Right cardiac atrium (tissue), 5 donors: ENCODE results near the gene RNF175. TPM values are rescaled to one million over a fixed set of nuclear protein-coding genes. Genes with fewer than 3 reads are reported as not detected.

Source experiments
- ATAC-seq, 2 donors: fragments of 200-7000 bp; cut with Tn5 transposase; one replicate each; pipeline versions ENCODE4 v1.8.0 to v1.9.1; 2020; ENCODE audit warnings: moderate library complexity in 2 of 2, mild to moderate bottlenecking in 1 of 2
- DNase-seq, 3 donors: peaks; one replicate each; pipeline ENCODE4 v3.0.0-alpha.2; 2020
- H3K27ac ChIP-seq: one replicate; pipeline ENCODE4 v1.5.1; 2013; ENCODE audit warnings: mild to moderate bottlenecking, low read length, control low read depth, moderate library complexity
- H3K27me3 ChIP-seq: one replicate; pipeline ENCODE4 v1.6.1; 2013; ENCODE audit not compliant: control insufficient read depth, insufficient read depth
- H3K4me1 ChIP-seq: one replicate; pipeline ENCODE4 v1.6.1; 2013; ENCODE audit warnings: low read length; ENCODE audit not compliant: control insufficient read depth, insufficient read depth
- H3K4me3 ChIP-seq: one replicate; pipeline ENCODE4 v1.5.1; 2013; ENCODE audit warnings: low read length, control low read depth
- H3K9me3 ChIP-seq: one replicate; pipeline ENCODE4 v1.6.1; 2013; ENCODE audit warnings: low read length; ENCODE audit not compliant: control insufficient read depth
- WGBS: extraction: QIAGEN DNeasy Blood & Tissue Kit; methylation state at CpG from one replicate; pipeline ENCODE4 v1.1.7; 2013; 5-methylcytosine and 5-hydroxymethylcytosine counted together
- intact Hi-C, 4 donors: fragments of 100-400 bp; cut with DNase I; formaldehyde crosslinking; loops; one replicate each; pipeline versions ENCODE4 v1.11.0 to v1.14.0; 2022 to 2023
- polyA plus RNA-seq: library from polyadenylated mRNA; stranded (reverse); fragments of 200-250 nt; gene quantifications from one replicate; pipeline ENCODE4 v1.2.3, GENCODE V29; 2013
- total RNA-seq, 4 donors: library from RNA; stranded (reverse); fragmentation: NEBNext Ultra II Directional; extraction: Animal tissue kit (Norgen Biotek cat#: 25700); gene quantifications; one replicate each; pipeline ENCODE4 v1.2.1, GENCODE V29; 2021
- donor health status: healthy with polysubstance abuse.
- donor health status: DM: no; HTN: yes; CAD: no.
- donor health status: DM: no; HTN: no; CAD: no.
- donor health status: DM: no; HTN: yes; CAD: no; lungs with severe emphysema.
- donor health status: DM: yes; HTN: yes; CAD: no.

Gene RNF175
- total and polyA plus RNA-seq, 5 donors, result 3.3 to 10.6 (median 9.1) TPM

DNA sequence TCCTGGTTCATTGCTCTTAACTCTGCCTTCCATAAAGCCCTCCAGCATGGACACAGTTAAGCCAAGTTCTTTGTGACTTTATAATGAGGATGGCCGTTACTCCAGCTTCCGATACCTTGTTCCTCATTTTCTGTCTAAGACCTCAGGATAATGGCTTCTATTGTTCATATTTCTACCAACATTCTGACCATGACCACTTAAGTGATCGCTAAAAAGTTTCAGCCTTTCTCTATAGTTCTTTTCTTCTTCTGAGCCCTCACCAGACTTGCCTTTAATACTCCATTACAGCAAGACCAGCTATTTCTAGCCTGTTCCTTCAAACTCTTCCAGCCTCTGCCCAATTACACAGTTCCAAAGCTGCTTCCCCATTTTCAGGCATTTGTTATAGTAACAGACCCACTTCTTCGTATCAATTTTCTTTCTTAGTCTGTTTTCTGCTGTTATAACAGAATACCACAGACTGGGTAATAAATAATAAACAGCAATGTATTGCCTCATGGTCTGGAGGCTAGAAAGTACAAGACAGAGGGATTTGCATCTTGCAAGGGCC is 12.3 kb downstream of the RNF175 start:
- intact Hi-C loops, result loop anchor here in 2 of 4 donors (5.0 to 10.0 kb wide), 2 partner anchors 110 to 123 kb away; no protein-coding TSS in a partner anchor
- H3K4me3 ChIP-seq, result no peak overlapping the region
- H3K27ac ChIP-seq, result no peak overlapping the region
- no peak for ATAC-seq
- 77% methylated on average over 4 of the region's 4 CpGs for WGBS
- no peaks in the 10 kb centered on the region for H3K4me1 ChIP-seq
- DNase-seq, result no peak
- no peaks in the 10 kb centered on the region for H3K9me3 ChIP-seq
- H3K27me3 ChIP-seq, result no peaks in the 10 kb centered on the region

DNA sequence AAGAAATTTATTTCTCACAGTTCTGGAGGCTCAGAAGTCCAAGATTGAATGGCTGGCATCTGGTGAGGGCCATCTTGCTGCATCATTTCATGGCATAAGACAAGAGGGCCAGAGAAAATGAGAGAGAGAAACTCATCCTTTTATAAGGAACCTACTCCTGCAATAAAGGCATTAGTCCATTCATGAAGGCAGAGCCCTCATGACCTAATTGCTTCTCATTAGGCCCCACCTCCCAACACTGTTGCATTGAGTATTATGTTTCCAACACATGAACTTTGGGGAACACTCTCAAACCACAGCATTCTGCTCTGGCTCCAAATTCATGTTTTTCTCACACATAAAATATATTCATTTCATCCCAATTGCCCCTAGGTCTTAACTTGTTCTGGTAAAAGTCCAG is 14.2 kb downstream of the RNF175 start:
- Histone ChIP-seq H3K9me3 (no peaks in the 10 kb centered on the region), H3K27me3 (no peaks in the 10 kb centered on the region), H3K4me1 (no peaks in the 10 kb centered on the region), H3K27ac (no peak overlapping the region), H3K4me3 (no peak overlapping the region)
- intact Hi-C loops, result loop anchor here in 2 of 4 donors (5.0 to 10.0 kb wide), 2 partner anchors 108 to 121 kb away; no protein-coding TSS in a partner anchor
- ATAC-seq (no peak), DNase-seq (no peak)

DNA sequence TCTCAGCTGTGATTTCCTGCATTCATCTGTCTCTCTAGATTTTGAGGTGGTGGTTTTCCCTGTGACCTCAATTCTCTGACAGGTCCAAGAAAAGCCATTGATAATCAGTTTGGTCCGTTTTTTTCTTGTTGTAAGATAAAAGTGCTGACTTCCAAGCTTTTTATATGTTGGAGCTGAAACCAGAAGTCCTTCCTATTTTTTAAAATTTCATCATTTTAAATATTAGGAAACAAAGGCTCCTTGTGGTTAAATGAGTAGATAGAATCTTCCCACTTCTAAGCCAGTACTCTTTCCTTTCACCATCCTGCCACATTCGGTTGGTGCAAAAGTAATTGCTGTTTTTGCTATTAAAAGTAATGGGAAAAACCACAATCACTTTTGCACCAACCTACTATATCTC is 18.3 kb downstream of the RNF175 start:
- ATAC-seq (no peak), DNase-seq (no peak)
- H3K4me3 ChIP-seq, result no peak overlapping the region
- intact Hi-C loops, result loop anchor here in 1 of 4 donors (10.0 kb wide), 1 partner anchor 117 kb away; no protein-coding TSS in a partner anchor
- H3K9me3 ChIP-seq, result no peaks in the 10 kb centered on the region
- no peak overlapping the region for H3K27ac ChIP-seq
- WGBS, result 63% methylated on average over 2 of the region's 2 CpGs
- no peaks in the 10 kb centered on the region for H3K27me3 ChIP-seq
- H3K4me1 ChIP-seq, result no peaks in the 10 kb centered on the region

DNA sequence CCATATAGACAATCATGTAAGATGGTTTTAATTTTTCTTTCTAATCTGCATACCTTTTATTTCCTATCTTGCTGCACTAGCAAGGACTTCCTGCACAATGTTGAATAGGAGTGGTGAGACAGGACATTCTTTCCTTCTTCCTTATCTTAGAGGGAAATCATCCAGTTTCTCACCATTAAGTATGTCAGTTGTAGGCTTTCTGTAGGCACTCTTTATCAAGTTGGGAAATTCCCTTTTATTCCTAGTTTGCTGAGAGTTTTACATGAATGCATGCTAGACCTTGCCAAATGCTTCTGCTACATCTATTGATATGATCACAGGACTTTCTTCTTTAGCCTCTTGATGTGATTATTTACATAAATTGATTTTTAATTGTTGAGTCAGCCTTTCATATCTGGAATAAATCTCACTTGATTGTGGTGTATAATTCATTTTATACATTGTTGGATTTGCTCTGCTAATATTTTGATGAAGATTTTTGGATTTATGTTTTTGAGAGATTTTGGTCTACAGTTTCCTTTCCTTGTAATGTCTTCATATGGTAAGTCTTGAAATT is 23.8 kb downstream of the RNF175 start:
- ATAC-seq (no peak), DNase-seq (no peak)
- Histone ChIP-seq H3K27me3 (no peaks in the 10 kb centered on the region), H3K9me3 (no peaks in the 10 kb centered on the region), H3K4me1 (no peaks in the 10 kb centered on the region), H3K27ac (no peak overlapping the region), H3K4me3 (no peak overlapping the region)
- intact Hi-C loops, result no loop called here

DNA sequence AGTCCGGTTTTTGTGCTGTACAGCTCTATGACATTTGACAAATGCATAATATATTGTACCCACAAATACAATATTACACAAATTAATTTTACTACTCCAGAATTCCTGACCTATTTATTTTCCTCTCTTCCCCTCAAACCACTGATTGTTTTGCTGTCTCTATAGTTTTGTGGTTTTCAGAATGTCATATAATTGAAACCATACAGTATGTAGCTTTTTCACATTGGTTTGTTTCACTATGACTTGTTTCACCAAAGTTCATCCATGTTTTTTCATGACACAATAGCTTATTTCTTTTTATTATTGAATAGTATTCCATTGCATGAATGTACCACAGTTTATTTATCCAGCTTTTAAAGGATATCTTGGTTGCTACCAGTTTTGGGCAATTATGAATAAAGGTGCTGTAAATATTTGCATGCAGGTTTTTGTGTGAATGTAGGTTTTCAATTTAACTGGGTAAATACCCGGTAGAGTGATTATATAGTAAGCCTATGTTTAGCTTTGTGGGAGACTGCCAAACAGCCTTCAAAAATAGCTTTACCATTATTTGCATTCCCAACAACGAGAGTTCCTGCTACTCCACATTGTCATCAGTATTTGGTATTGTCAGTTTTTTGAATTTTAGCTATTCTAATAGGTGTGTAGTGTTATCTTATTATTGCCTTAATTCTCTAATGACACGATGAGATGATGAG is 25.9 kb downstream of the RNF175 start:
- Histone ChIP-seq H3K4me1 (no peaks in the 10 kb centered on the region), H3K27ac (no peak overlapping the region), H3K27me3 (no peaks in the 10 kb centered on the region), H3K9me3 (no peaks in the 10 kb centered on the region), H3K4me3 (no peak overlapping the region)
- intact Hi-C loops, result no loop called here
- DNase-seq (no peak), ATAC-seq (no peak)
- 74% methylated on average over 4 of the region's 4 CpGs for WGBS

DNA sequence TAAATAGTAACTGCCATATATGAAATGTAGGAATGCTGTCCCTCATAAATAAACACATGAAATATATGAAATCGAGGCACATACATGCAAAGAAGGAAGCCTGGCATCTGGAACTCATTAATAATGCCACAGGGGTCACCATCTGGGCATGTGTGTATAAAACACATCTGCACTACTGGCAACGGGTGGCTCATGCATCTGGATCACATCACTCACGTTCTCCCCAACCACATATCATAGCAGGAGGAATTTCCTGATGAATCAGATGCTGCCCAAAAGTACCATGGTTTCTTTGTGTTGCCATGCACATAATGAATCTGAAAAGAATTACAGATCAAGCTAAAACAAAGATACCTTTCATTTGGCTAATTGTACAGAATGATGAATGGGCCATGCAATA is 28.6 kb downstream of the RNF175 start:
- no peaks in the 10 kb centered on the region for H3K9me3 ChIP-seq
- H3K4me1 ChIP-seq, result peaks cover 2% of the 10 kb centered on the region
- 31% methylated on average over 3 of the region's 3 CpGs for WGBS
- intact Hi-C loops, result no loop called here
- H3K4me3 ChIP-seq, result no peak overlapping the region
- no peaks in the 10 kb centered on the region for H3K27me3 ChIP-seq
- H3K27ac ChIP-seq, result no peak overlapping the region
- ATAC-seq (no peak), DNase-seq (no peak)

DNA sequence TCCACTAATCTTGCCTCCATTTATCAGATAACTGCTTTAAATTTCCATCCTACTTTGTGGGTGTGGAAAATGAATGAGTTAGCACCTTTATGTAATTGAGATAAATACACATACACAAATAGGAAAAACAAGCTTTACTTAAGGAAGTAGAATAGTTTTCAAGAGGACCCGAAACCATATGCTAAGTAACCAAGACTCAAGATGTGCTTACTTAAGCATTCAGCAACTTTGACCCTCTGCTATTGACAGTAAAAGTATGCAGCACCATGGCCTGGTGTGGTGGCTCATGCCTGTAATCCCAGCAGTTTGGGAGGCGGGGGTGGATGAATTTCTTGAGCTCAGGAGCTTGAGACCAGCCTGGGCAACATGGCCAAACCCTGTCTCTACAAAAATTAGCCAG is 29.9 kb downstream of the RNF175 start:
- 83% methylated on average over 2 of the region's 2 CpGs for WGBS
- no peaks in the 10 kb centered on the region for H3K9me3 ChIP-seq
- H3K4me1 ChIP-seq, result peaks cover 2% of the 10 kb centered on the region
- no peaks in the 10 kb centered on the region for H3K27me3 ChIP-seq
- no peak overlapping the region for H3K4me3 ChIP-seq
- DNase-seq, result no peak
- no peak overlapping the region for H3K27ac ChIP-seq
- intact Hi-C loops, result no loop called here
- no peak for ATAC-seq

DNA sequence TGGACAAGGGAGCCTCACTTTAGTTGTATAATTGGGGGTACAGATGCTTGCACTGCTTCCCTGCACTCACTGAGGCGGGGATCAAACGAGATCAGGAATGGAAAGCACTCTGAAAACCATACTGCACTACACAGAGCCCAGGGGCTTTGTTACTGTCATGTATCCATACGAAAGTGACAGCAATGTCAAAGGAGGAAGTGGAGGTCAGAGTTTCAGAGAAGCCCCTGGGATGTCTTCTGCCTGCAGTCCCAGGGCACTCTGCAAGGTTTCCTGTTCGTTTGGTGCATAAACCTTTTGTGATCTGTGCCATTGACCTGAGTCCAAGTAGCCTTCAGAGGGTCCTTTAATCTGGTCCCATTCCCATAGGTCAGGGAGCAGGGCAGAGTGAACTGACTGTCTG is 31.2 kb downstream of the RNF175 start:
- 64% methylated on average over 4 of the region's 4 CpGs for WGBS
- Histone ChIP-seq H3K27me3 (no peaks in the 10 kb centered on the region), H3K4me3 (no peak overlapping the region), H3K27ac (no peak overlapping the region), H3K4me1 (peaks cover 2% of the 10 kb centered on the region), H3K9me3 (no peaks in the 10 kb centered on the region)
- DNase-seq, result no peak
- ATAC-seq, result no peak
- intact Hi-C loops, result no loop called here

DNA sequence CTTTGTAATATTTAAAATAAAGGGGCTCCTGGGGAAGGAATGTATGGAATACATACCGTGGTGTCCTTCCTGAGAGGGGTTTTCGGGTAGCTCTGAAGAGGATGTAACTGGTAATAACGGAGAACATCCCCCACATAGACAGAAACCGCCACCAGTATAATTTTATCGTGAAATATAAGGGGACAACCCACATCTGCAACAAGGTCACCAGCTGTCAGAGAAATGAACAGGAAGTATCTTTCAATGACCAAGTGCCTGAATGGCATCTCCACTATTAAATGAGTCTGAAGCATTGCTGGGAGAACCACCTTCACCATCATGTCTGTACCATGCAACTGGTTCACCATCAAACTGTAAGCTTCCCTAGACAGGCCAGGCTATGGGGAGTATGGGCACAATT is 31.7 kb downstream of the RNF175 start:
- Histone ChIP-seq H3K4me3 (no peak overlapping the region), H3K27ac (no peak overlapping the region), H3K4me1 (peaks cover 2% of the 10 kb centered on the region), H3K9me3 (no peaks in the 10 kb centered on the region), H3K27me3 (no peaks in the 10 kb centered on the region)
- DNase-seq, result no peak
- ATAC-seq, result no peak
- intact Hi-C loops, result no loop called here
- WGBS, result 85% methylated on average over 5 of the region's 5 CpGs

DNA sequence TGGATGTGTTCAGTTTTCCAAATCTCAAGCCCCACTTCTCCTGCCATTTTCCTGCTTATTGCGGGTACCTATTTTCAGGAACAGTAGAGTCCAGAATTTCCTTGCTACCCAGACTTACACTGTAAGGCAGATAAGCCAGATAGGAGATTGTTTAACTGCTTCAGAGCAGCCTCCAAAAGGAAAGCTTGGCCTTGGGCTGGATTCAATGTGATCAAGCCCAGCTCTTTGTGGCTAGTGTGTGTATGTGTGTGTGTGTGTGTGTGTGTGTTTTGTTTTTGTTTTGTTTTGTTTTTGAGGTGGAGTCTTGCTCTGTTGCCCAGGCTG is 34.0 kb downstream of the RNF175 start:
- Histone ChIP-seq H3K27me3 (no peaks in the 10 kb centered on the region), H3K4me1 (peaks cover 2% of the 10 kb centered on the region), H3K9me3 (no peaks in the 10 kb centered on the region), H3K4me3 (no peak overlapping the region), H3K27ac (no peak overlapping the region)
- no peak for DNase-seq
- no peak for ATAC-seq
- WGBS, result 89% methylated on average over 1 of the region's 1 CpG
- intact Hi-C loops, result no loop called here

DNA sequence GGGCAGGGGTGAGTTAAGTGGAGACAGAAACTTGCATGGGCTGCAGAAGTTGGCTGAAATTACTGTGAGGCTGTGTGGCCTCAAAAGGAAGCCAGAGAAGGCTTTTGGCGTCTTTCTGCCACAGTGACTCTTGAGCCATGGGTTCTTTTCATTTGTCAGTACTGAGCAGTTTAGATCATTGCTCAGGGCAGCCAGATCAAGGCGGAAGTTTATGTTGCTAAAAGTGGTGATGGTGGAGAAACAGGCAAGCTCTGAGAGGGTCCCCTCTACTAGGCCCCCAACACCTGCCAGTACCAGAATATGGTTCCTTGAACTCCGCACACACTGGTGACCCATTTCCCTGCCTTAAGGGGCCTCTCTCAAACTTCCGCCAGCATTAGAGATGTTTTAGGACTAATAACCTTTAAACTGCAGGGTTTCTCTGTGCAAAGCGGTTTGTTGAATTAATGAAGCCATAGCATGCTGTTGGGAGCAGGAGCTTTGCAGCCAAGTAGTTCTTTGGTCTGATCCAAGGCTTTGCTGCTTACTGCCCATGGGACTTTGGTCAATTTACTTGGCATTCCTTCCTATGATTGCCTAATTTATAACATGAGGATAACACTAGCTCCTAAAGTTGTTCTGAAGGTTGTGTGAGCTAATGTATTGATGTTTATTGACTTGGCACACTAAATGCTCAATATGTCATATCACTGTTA is 34.5 kb downstream of the RNF175 start:
- Histone ChIP-seq H3K27me3 (no peaks in the 10 kb centered on the region), H3K9me3 (no peaks in the 10 kb centered on the region), H3K27ac (no peak overlapping the region), H3K4me3 (no peak overlapping the region), H3K4me1 (peaks cover 2% of the 10 kb centered on the region)
- DNase-seq (no peak), ATAC-seq (no peak)
- intact Hi-C loops, result no loop called here
- WGBS, result 89% methylated on average over 5 of the region's 5 CpGs
